AG04449 (cell line): ENCODE measurements around the gene HNRNPU.

Experiments
- CTCF ChIA-PET: fragments of 350-600 bp; formaldehyde crosslinking; extraction: SDS; loops from one replicate; lab custom pipeline; 2021; ENCODE audit warnings: antibody characterized with exemption; lab: Yijun Ruan, JAX
- POLR2A ChIA-PET: fragments of 400-600, 350-600 bp; formaldehyde crosslinking; extraction: SDS; loops from one replicate; lab custom pipeline; 2020; ENCODE audit warnings: antibody characterized with exemption, inconsistent platforms; lab: Yijun Ruan, JAX
- DNase-seq: peaks from one replicate; pipeline ENCODE4 v3.0.0-alpha.2; 2010; ENCODE audit warnings: low read depth, low spot score
- H3K4me3 ChIP-seq: 2 replicates; pipeline ENCODE4 v1.5.1; 2011; ENCODE audit warnings: low read depth, mild to moderate bottlenecking, control low read depth, low read length
- TF ChIP-seq, protein P1 (sequence below): IDR thresholded peaks from one replicate; pipeline ENCODE4 v1.5.1; 2011; ENCODE audit warnings: mild to moderate bottlenecking, moderate library complexity, low read length, control low read depth, inconsistent platforms; ENCODE audit not compliant: insufficient read depth; ENCODE audit errors: missing control alignments

Gene HNRNPU

DNA sequence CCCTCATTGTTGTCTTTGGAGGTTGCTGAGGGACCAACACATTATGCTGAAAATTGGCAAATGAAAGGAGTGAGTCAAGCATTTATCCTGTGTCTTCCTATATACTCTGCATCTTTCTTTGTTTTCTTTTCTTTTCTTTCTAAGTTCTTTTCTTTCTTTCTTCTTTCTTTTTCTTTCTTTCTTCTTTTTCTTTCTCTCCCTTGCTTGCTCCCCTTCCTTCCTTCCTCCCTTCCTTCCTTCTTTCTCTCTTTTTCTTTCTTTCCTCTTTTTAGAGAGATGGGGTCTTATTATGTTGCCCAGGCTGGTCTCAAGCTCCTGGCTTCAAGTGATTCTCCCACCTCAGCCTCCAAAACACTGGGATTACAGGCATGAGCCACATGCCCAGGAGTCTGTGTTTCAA lies 57.2 kb downstream of the HNRNPU start:
- POLR2A ChIA-PET, result no interaction called here
- TF ChIP-seq, protein P1, sequence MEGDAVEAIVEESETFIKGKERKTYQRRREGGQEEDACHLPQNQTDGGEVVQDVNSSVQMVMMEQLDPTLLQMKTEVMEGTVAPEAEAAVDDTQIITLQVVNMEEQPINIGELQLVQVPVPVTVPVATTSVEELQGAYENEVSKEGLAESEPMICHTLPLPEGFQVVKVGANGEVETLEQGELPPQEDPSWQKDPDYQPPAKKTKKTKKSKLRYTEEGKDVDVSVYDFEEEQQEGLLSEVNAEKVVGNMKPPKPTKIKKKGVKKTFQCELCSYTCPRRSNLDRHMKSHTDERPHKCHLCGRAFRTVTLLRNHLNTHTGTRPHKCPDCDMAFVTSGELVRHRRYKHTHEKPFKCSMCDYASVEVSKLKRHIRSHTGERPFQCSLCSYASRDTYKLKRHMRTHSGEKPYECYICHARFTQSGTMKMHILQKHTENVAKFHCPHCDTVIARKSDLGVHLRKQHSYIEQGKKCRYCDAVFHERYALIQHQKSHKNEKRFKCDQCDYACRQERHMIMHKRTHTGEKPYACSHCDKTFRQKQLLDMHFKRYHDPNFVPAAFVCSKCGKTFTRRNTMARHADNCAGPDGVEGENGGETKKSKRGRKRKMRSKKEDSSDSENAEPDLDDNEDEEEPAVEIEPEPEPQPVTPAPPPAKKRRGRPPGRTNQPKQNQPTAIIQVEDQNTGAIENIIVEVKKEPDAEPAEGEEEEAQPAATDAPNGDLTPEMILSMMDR, result no peak
- DNase-seq, result no peak
- CTCF ChIA-PET, result interaction anchor here (1.1 to 1.4 kb wide), 4 partner anchors 10 to 235 kb away, joined by 3 to 5 read pairs (median 4); no protein-coding TSS in a partner anchor
- H3K4me3 ChIP-seq, result no peak overlapping the region

DNA sequence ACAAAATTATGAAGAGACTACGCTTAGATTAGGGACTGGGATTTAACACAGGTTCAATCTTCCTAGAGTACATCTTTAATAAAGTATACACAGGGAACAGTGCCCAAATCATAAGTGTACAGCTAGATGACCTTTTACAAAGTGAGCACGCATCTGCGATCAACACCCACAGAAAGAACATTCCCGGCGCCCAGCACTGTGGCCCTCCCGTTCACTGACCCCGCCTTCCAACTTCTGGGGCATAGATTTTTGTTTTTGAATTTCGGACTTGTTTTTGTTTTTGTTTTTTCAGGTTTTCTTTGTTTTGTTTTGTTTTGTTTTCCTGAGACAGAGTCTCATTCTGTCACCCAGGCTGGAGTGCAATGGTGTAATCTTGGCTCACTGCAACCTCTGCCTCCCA lies 59.5 kb downstream of the HNRNPU start:
- TF ChIP-seq, protein P1, result no peak
- H3K4me3 ChIP-seq, result no peak overlapping the region
- ChIA-PET POLR2A (no interaction called here), CTCF (no interaction called here)
- DNase-seq, result no peak

DNA sequence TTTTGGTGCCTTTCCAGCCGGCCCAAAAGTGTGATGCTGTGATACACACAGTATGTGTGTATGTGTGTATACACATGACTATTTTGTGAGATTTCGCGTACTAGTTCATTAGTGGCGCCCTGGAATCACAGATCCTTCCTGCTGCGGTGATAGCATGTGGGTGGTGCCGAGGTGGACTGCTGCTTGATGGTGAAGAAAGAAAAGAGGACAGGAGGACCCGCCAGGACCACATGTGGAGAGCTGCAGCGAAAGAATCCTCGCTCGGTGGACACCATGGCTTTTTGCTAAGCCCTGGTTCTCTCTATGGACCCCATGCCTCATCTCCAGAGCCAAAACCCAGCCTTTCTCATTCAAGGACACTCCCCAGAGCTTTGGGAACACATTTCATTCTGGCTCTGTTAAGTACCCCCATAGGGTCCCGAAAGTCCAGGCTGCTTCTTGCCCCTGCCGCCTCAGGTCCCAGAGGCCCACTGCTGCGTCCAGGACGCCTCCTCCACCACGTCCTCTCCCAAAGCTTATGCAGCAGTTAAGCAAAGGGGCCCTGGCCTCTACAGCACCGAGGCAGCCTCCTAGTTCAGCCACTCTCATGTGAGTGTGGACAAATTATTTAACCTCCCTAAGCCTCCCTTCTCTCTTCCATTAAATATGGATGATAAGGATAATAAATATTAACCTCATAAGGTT lies 61.6 kb downstream of the HNRNPU start:
- no peak for DNase-seq
- H3K4me3 ChIP-seq, result no peak overlapping the region
- ChIA-PET CTCF (interaction anchor here (1.1 to 4.0 kb wide), 10 partner anchors 9 to 240 kb away, joined by 3 to 45 read pairs (median 6); partner anchors contain the start of gene COX20), POLR2A (no interaction called here)
- TF ChIP-seq, protein P1, result no peak

DNA sequence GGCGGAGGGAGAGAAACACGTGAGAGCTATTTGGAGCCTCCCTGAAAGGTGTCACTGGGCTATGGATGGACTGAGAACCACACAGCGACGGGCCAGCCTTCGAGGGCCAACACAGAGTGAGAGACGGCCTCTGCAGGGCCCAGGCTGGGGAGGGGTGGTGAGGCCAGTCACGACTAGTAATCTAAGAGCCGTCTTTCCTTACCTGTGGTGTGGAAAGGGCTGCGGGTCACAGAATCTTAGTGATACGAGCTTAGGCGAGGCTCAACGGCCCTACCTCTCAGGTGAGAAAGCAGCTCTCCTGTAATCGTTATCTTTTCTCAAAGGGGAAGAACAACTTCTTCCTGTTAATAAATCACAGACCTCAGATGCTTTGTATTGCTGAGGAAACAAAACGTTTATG lies 62.3 kb downstream of the HNRNPU start:
- no peak for DNase-seq
- TF ChIP-seq, protein P1, result no peak
- CTCF ChIA-PET, result interaction anchor here (1.0 to 4.0 kb wide), 14 partner anchors 9 to 241 kb away, joined by 3 to 45 read pairs (median 6); partner anchors contain the start of gene COX20
- POLR2A ChIA-PET, result no interaction called here
- H3K4me3 ChIP-seq, result no peak overlapping the region

DNA sequence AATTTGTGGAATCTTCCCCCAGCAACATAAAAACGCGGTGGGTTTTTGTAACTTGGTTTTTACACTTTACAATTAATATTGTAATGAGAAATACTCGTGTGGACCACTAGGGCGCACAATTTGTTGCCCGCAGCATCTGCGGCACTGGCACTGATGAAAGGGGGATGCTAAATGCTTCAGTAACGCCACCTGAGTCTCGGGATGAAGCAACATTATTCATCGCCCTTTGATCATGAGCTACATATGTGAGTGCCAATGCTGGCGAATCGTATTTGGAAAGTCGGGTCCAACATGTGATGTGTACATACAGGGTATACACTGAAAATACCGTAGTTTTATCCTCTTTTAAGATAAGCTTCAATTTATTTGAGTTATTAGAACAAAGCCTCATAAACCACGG lies 63.1 kb downstream of the HNRNPU start:
- POLR2A ChIA-PET, result no interaction called here
- DNase-seq, result no peak
- TF ChIP-seq, protein P1, result peak; percentile 45
- H3K4me3 ChIP-seq, result no peak overlapping the region
- CTCF ChIA-PET, result interaction anchor here (0.9 to 4.0 kb wide), 16 partner anchors 8 to 242 kb away, joined by 3 to 45 read pairs (median 4); no protein-coding TSS in a partner anchor

DNA sequence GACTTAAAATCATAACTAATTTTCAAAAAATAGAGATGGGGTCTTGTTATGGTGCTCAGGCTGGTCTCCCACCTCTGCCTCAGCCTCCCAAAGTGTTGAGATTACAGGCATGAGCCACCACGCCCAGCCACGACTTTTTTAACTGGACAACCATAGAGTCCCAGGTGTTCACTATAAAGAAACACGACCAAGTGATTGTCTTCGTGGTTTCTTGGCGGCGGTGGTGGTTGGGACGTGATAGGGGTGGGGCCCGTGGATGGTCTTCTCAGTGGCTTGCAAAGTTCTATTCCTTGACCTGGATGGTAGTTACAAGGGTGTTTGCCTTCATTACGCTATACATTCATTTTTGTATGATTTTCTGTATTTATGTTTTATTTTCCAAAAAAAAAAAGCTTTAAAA lies 63.5 kb downstream of the HNRNPU start:
- POLR2A ChIA-PET, result no interaction called here
- H3K4me3 ChIP-seq, result no peak overlapping the region
- DNase-seq, result no peak
- CTCF ChIA-PET, result interaction anchor here (0.9 to 4.0 kb wide), 10 partner anchors 10 to 242 kb away, joined by 3 to 45 read pairs (median 6); no protein-coding TSS in a partner anchor
- TF ChIP-seq, protein P1, result no peak
